HG03439 (cell line): Measurements from ENCODE around the gene SLC52A1.

Experiments used
- ATAC-seq: cut with Tn5 transposase; IDR thresholded peaks from one replicate; pipeline ENCODE4 v1.9.1; 2021; ENCODE audit warnings: mild to moderate bottlenecking, moderate library complexity; ENCODE audit not compliant: unreplicated experiment

SLC52A1 gene

DNA sequence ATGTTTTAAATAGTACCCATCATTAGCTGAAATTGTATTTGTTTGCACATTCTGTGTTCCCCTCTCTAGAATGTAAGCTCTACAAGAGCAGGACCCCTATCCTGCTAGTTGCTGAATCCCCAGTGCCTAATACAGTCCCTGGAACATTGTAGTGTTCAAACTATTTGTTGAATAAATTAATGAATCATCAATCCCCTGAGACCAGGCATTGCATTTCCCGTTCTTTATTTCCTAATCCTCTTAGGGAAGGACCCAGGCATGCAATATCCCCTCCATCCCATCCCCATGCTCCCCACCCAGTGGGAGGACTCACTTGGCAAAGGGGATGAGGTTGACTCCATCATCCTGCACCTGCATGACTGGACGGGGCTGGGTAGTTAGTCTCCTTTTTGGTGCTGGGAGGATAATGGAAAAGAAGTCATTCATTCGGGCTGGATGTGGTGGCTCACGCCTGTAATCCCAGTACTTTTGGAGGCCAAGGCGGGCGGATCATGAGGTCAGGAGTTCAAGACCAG lies 41.1 kb downstream of the SLC52A1 start:
- ATAC-seq: no peak

DNA sequence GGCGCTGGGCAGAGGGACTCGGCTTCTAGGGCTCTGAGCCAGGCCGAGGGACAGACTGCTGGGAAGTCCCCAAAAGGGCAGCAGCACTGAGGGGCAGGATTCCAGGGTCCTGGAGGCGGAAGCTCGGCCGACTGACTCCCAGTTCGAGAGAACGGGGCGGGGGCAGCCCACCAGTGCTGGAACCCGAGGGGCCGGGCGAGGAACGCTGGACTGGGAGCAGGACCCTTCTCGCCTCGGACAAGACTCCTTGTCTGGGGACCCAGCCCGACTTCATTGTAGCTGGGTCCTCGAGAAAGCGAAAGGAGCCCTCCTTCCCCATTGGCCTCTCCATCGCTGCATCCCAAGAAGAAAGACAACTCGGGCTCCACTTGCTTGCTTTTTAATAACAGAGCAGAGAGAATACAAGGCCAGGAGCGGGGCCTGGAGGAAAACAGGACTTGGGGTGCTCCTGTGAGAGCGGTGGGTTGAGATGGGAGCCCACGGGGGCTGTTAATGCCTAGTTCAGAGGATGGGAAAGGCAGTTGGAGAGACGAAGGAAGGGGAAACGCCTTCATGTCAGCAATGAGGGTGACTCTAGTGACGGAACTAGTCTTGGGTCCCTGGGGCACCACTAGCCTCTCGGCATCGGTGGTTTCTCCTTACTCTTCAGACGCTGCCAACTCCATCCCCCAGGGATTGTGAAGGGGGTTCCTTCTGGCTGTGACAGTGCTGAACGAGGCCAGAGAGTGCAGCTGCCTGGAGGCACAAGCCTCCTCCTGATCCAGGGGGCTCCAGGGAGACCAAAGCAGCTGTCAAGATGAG lies 47.3 kb downstream of the SLC52A1 start:
- ATAC-seq: no peak

DNA sequence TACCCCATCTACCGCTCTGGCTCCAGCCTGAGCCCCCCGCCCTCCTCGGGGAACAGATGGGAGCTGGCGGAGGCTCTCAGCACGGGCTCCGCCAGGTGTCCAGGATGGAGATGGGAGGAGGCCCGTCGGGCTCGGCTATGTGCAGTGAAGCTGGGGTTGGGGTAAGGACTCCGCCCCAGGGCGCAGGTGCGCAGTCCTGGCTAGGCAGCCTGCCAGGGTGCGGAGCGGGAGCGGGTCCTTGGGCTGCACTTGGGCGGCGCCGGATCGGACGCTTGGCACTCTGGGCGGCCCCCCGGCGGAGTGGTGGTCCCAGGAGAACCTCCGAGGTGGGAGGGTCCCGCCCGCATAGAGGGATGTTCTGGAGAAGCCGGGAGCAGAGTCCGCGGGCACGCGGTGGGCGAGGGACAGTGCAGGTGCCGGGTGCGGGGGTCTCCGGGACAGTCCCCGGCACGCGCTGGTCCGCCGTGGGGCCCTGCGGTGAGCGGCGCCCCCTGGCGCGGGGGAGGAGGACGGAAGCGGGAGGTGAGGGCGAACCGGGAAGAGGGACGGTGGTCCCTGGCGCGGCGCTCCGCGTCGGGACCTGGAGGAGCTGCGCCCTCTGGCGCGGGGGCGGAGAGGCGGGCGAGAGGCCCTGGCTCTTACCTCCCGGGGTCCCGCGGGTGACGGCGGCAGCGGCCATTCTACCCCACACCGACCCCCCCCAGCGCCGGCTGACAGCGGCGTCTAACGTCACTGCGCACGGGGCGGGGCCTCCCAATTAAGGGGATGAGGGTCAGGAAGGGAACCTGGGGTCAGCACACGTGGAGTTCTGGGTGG lies 48.1 kb downstream of the SLC52A1 start, which contains the start of gene CAMTA2:
CAMTA2 (minus strand) TSS at position 725 of the 816 bp plus-strand sequence. CDS start 1,453 bp downstream, outside the sequence.
- peak; percentile 65 for ATAC-seq

DNA sequence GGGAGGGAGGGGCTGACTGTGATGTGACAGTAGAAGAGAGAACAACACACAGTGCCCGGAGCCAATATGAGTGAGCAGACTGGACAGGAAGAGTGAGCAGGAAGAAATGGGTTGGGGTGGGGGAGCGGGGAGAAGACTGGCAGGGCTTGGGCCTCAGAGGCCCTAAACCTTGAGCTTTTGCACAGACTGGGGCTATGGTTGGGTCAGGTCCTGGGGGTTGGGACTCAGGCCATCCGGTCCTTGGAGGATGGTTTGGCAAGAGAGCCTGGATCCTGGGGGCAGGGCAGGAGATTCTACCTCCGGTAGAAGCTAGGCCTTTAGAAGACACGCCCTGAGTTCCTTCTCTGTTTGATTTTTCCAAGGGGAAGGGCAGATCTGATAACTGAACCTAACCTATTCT lies 48.8 kb downstream of the SLC52A1 start:
- no peak for ATAC-seq
